ENCODE results near the gene LSM14A. TPM values are rescaled to one million over a fixed set of nuclear protein-coding genes. Genes with fewer than 3 reads are reported as not detected.

LSM14A gene
- total RNA-seq, 3 donors from 2014 or later, result 106 to 129 (median 126) TPM

DNA sequence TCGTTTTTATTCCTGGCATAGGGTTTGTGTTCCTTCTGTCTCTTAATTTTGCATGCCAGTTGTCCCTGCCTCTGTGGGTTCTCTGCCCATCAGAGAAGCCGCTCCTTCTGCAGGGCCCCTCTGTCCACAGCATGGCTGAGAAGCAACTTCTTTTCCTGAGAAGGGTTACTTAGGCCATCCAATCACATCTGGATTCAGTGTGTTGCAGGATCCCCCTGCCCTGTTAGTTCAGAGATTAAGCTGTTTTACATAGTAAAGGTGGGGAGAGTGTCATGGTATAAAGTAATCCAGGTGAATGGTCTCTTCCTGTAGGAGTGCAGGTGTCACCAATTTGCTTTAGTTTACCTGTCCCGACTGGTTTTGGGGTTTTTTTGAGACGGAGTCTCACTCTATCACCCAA is 59.1 kb downstream of the LSM14A start:
- Histone ChIP-seq H3K27ac (peak overlapping the region; percentile 54 to 82), H3K36me3 (peaks cover 6% of the 10 kb centered on the region)
- intact Hi-C loops (cut with DNase I; ENCODE audit: low total_unique reads), result no loop called here

GRCh38 chr19:34232566-34233481 is 60.5 kb downstream of the LSM14A start:
- intact Hi-C loops (cut with DNase I; ENCODE audit: low total_unique reads), result no loop called here
- Histone ChIP-seq H3K4me1 (no peaks in the 10 kb centered on the region), H3K9me3 (no peaks in the 10 kb centered on the region), H3K27me3 (no peaks in the 10 kb centered on the region), H3K36me3 (peaks cover 6% of the 10 kb centered on the region), H3K27ac (peak overlapping the region; percentile 82 to 85), H3K4me3 (peak overlapping the region in 1 of 3 donors; percentile 44)
- DNase-seq (ENCODE audit: low spot score in 2 of 2), result peak in 1 of 2 donors; percentile 53
- peak in 2 of 3 donors; percentile 30 to 63 for TF ChIP-seq POLR2AphosphoS5 (IDR thresholded peaks at IDR 0.05)
- no peak for TF ChIP-seq CTCF (IDR thresholded peaks at IDR 0.05)

More for the DNA sequence above, 59.1 kb downstream of the LSM14A start:
- no peaks in the 10 kb centered on the region for H3K9me3 ChIP-seq
- no peak for DNase-seq (ENCODE audit: low spot score in 2 of 2)
- no peak for TF ChIP-seq POLR2A (IDR thresholded peaks at IDR 0.05)
- no peak for TF ChIP-seq CTCF (IDR thresholded peaks at IDR 0.05)
- TF ChIP-seq POLR2AphosphoS5 (IDR thresholded peaks at IDR 0.05), result no peak
- no peaks in the 10 kb centered on the region for H3K27me3 ChIP-seq
- H3K4me3 ChIP-seq, result no peak overlapping the region
- no peaks in the 10 kb centered on the region for H3K4me1 ChIP-seq

DNA sequence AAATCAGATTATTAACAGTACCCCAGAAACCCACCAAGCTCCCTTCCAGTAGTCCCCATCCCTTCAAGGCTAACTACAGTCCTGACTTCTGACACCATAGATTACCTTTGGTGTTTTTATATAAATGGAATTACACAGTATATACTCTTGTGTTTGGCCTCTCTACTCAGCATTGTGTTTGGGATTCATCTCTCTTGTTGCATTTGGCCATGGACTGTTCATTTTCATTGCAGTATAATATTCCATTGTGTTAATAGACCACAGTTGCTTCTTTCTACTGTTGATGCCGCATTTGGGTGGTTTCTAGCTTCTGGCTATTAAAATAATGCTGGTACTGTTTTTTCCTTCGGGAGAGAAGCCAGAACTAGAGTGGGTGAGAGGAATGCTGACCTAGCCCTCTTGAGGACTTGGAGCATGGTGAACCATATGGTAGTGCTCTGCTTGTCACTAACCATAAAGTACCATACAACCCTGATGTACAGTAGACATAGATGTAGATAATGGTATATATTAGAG is 63.2 kb downstream of the LSM14A start:
- no peak for DNase-seq (ENCODE audit: low spot score in 2 of 2)
- H3K36me3 ChIP-seq, result no peaks in the 10 kb centered on the region
- H3K4me1 ChIP-seq, result no peaks in the 10 kb centered on the region
- H3K27ac ChIP-seq, result peak overlapping the region in 1 of 2 donors; percentile 27
- H3K9me3 ChIP-seq, result no peaks in the 10 kb centered on the region
- intact Hi-C loops (cut with DNase I; ENCODE audit: low total_unique reads), result no loop called here
- no peak overlapping the region for H3K4me3 ChIP-seq
- TF ChIP-seq CTCF (IDR thresholded peaks at IDR 0.05), result no peak
- TF ChIP-seq POLR2A (IDR thresholded peaks at IDR 0.05), result no peak
- no peak for TF ChIP-seq POLR2AphosphoS5 (IDR thresholded peaks at IDR 0.05)
- no peaks in the 10 kb centered on the region for H3K27me3 ChIP-seq

DNA sequence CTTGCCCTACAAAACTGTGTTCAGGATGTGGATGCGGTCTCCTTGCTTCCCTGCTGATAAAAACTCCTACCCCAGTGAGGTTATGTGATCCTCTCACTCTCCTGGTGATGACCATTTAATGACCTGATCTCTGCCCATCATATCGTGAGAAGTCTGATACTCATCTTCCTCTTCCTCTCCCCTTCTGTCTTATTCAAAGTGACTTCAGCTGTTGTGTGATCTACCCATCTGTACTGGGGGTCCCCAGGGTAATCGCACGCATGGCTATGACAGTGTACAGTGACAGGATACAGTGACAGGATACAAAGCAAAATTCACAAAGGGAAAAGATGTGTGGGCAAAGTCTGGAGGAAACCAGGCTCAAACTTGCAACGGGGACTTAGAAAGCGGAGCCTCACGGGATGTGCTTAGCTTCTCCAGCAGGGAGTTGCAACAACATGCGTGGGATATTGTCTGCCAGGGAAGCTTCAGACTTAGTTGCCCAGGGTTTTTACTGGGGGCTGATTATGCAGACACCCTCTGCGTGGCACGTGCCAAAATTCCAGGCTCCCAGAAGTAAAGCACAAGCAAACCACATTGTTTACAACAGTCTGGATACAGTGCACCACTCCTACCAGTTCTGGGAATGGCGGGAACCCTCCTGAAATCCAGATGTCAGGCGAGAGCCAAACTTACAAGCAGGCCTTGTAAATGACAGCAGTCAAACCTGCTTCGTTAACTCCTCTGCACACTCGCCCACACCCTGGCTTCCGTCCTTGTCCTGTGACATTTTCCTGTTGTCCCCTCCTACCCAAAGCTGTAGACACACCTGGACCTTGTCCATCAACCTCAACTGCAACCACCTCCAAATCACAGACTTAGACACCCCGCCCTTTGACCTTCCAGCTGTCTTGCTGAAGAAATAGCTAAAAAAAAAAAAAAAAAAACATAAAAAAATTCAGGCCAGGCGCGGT is 64.0 kb downstream of the LSM14A start:
- TF ChIP-seq CTCF (IDR thresholded peaks at IDR 0.05), result no peak
- TF ChIP-seq POLR2AphosphoS5 (IDR thresholded peaks at IDR 0.05), result no peak
- no peak for TF ChIP-seq POLR2A (IDR thresholded peaks at IDR 0.05)
- Histone ChIP-seq H3K27me3 (no peaks in the 10 kb centered on the region), H3K27ac (peak overlapping the region in 1 of 2 donors; percentile 27), H3K36me3 (no peaks in the 10 kb centered on the region), H3K9me3 (no peaks in the 10 kb centered on the region), H3K4me1 (no peaks in the 10 kb centered on the region), H3K4me3 (no peak overlapping the region)
- no peak for DNase-seq (ENCODE audit: low spot score in 2 of 2)
- intact Hi-C loops (cut with DNase I; ENCODE audit: low total_unique reads), result no loop called here

All from breast epithelium (tissue), 4 donors.